Activated T-cell treated with anti-CD3 and anti-CD28 coated beads, Interleukin-2, amount 50 U/mL, for 48 hours (primary cell): Measurements from ENCODE around the gene UBXN6.

ENCODE experiments used
- DNase-seq, 2 experiments: peaks; one replicate each; pipeline ENCODE4 v3.0.0-alpha.2; 2020

The UBXN6 gene

GRCh38 chr19:4437103-4437502 is 20.5 kb downstream of the UBXN6 start:
- no peak for DNase-seq

GRCh38 chr19:4436231-4436630 is 21.4 kb downstream of the UBXN6 start:
- no peak for DNase-seq

GRCh38 chr19:4434391-4434790 is 23.2 kb downstream of the UBXN6 start:
- no peak for DNase-seq

GRCh38 chr19:4432918-4433506 is 24.6 kb downstream of the UBXN6 start:
- no peak for DNase-seq

GRCh38 chr19:4431808-4432674 is 25.6 kb downstream of the UBXN6 start:
- no peak for DNase-seq

- no peak for DNase-seq
These were observed 26.3 kb downstream of the UBXN6 start for GRCh38 chr19:4431296-4431695.

- no peak for DNase-seq
These were observed 26.8 kb downstream of the UBXN6 start for GRCh38 chr19:4430760-4431159.

GRCh38 chr19:4429771-4430171 is 27.8 kb downstream of the UBXN6 start:
- no peak for DNase-seq

GRCh38 chr19:4429256-4429655 is 28.3 kb downstream of the UBXN6 start:
- DNase-seq: no peak

GRCh38 chr19:4428326-4428975 is 29.1 kb downstream of the UBXN6 start:
- no peak for DNase-seq

- no peak for DNase-seq
These were observed 32.1 kb downstream of the UBXN6 start for GRCh38 chr19:4425537-4425936.

GRCh38 chr19:4423416-4424126 is 34.0 kb downstream of the UBXN6 start:
- no peak for DNase-seq

GRCh38 chr19:4416268-4416667 is 41.3 kb downstream of the UBXN6 start:
- DNase-seq: no peak

- no peak for DNase-seq
These were observed 42.2 kb downstream of the UBXN6 start for GRCh38 chr19:4415352-4415751.

GRCh38 chr19:4414800-4415321 is 42.7 kb downstream of the UBXN6 start:
- no peak for DNase-seq

GRCh38 chr19:4414144-4414799 is 43.3 kb downstream of the UBXN6 start:
- no peak for DNase-seq

GRCh38 chr19:4413588-4413987 is 44.0 kb downstream of the UBXN6 start:
- DNase-seq: no peak

- no peak for DNase-seq
These were observed 48.3 kb downstream of the UBXN6 start for GRCh38 chr19:4409123-4409933.

- no peak for DNase-seq
These were observed 51.0 kb downstream of the UBXN6 start for GRCh38 chr19:4406626-4407025.

GRCh38 chr19:4405977-4406376 is 51.6 kb downstream of the UBXN6 start:
- DNase-seq: no peak

- DNase-seq: no peak
These were observed 54.4 kb downstream of the UBXN6 start for GRCh38 chr19:4403005-4403761.
